Stomach (tissue), 4 donors: Measurements from ENCODE around the gene APOBEC3A.

Experiments used
- CTCF ChIP-seq, 7 experiments: fragments of 450-650 bp in 4 of 7; fragments of 200-600 bp in 3 of 7; sonication (generic) in 3 of 7; IDR thresholded peaks; one replicate each; pipeline ENCODE4 v1.5.1; 2016 to 2019; ENCODE audit warnings: antibody characterized with exemption in 7 of 7, control low read depth in 2 of 7, mild to moderate bottlenecking in 1 of 7
- POLR2A ChIP-seq, 4 donors: fragments of 450-650 bp; IDR thresholded peaks; one replicate each; pipeline ENCODE4 v1.6.1; 2016; ENCODE audit warnings: antibody characterized with exemption in 4 of 4, control low read depth in 2 of 4, mild to moderate bottlenecking in 1 of 4, moderate library complexity in 1 of 4
- POLR2AphosphoS5 ChIP-seq, 3 donors: sonication (generic); formaldehyde crosslinking; IDR thresholded peaks; one replicate each; pipeline ENCODE4 v1.6.1; 2016; ENCODE audit warnings: antibody characterized with exemption in 3 of 3

- TF ChIP-seq CTCF (IDR thresholded peaks at IDR 0.05) (no peak), POLR2A (IDR thresholded peaks at IDR 0.05) (no peak), POLR2AphosphoS5 (IDR thresholded peaks at IDR 0.05) (no peak)
These were observed 3.6 kb upstream of the APOBEC3A start for GRCh38 chr22:38953577-38954413.
